Nephron (organoid): Measurements from ENCODE around the gene TUBA4B.

ENCODE experiments used
- H3K27ac Mint-ChIP-seq, 3 experiments: 2 replicates each; pipeline ENCODE4 v1.8.0; 2020; ENCODE audit warnings: mixed read lengths in 3 of 3, mild to moderate bottlenecking in 2 of 3, moderate library complexity in 1 of 3
- H3K27me3 Mint-ChIP-seq: 2 replicates; pipeline ENCODE4 v1.8.0; 2021; ENCODE audit warnings: low read depth, mild to moderate bottlenecking, moderate library complexity, mixed read lengths
- H3K36me3 Mint-ChIP-seq: 2 replicates; pipeline ENCODE4 v1.8.0; 2020; ENCODE audit warnings: low read depth, mixed read lengths
- H3K4me1 Mint-ChIP-seq: 2 replicates; pipeline ENCODE4 v1.8.0; 2020; ENCODE audit warnings: mixed read lengths
- H3K4me3 Mint-ChIP-seq, 3 experiments: 2 replicates each; pipeline ENCODE4 v1.8.0; 2020; ENCODE audit warnings: mild to moderate bottlenecking in 3 of 3, mixed read lengths in 3 of 3, moderate library complexity in 2 of 3
- H3K9me3 Mint-ChIP-seq: 2 replicates; pipeline ENCODE4 v1.8.0; 2020; ENCODE audit warnings: mixed read lengths
- TF ChIP-seq, protein P1 (sequence below), 3 experiments: fragments of 200-600 bp; sonication (generic); IDR thresholded peaks; one replicate each; pipeline ENCODE4 v1.5.0; 2021; ENCODE audit warnings: antibody characterized with exemption in 3 of 3; ENCODE audit not compliant: unreplicated experiment in 3 of 3

Gene TUBA4B

DNA sequence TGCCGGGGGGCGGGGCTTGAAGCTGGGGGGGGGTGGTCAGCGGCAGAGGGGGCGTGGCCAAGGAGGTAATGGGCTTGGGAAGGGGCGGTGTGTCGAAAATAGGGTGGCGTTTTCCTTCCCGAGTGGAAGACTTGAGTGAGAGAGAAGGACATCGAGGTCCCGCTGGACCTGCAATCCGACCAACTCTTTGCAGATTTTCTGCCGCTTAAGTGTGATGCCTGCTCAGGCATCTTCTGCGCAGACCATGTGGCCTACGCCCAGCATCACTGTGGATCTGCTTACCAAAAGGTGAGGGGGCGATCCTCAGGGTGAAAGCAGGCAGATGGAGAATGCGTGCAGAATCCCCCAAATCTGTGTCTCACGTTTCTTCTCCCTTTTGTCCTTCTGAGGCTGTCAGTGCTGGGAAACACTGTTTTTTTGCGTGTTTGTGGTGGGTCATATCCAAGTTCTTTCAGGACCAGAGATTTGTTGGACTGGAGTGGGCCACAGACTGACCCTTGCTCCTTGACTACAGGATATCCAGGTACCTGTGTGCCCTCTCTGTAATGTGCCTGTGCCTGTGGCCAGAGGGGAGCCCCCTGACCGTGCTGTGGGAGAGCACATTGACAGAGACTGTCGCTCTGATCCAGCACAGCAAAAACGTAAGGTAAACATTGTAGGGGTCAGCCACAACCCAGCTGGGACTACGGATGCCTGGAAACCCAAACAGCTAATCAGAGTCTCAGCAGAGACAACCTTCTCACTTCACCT is 45.7 kb upstream of the TUBA4B start:
- H3K27ac Mint-ChIP-seq: peak overlapping the region in 2 of 3 experiments; percentile 85 to 97

DNA sequence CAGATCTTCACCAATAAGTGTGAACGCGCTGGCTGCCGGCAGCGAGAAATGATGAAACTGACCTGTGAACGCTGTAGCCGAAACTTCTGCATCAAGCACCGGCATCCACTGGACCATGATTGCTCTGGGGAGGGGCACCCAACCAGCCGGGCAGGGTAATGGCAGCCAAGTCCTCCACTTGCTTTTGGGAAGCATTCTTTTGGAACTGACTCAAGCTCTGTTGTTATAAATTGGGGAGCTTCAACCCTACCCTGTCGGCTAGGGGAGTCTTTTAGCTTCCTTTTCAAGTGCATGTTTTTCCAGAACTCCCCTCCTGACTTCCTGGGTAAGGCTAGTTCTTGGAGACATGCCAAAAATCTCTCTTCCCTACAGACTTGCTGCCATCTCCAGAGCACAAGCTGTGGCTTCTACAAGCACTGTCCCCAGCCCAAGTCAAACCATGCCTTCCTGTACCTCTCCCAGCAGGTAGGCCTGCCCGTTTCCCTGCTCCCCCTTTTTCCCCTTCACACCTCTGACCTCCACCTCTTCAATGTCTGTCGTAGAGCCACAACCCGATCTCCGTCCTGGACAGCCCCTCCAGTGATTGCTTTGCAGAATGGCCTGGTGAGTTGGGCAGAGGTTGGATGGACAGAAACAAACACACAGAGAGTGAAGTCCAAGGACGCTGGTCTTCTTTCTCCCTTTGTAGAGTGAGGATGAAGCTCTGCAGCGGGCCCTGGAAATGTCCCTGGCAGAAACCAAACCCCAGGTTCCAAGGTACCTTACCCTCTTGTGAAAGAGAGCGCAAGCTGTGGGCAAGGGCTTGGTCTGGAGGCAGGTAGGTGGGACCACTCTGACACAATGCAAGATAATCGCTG is 44.9 kb upstream of the TUBA4B start:
- H3K27ac Mint-ChIP-seq: peak overlapping the region; percentile 62 to 97 (median 85)
- peaks cover 31% of the 10 kb centered on the region for H3K36me3 Mint-ChIP-seq
- H3K4me3 Mint-ChIP-seq: peak overlapping the region; percentile 83 to 97 (median 92)
- H3K27me3 Mint-ChIP-seq: peaks cover 5% of the 10 kb centered on the region
- no peaks in the 10 kb centered on the region for H3K9me3 Mint-ChIP-seq
- H3K4me1 Mint-ChIP-seq: peaks cover 23% of the 10 kb centered on the region
- TF ChIP-seq, protein P1, sequence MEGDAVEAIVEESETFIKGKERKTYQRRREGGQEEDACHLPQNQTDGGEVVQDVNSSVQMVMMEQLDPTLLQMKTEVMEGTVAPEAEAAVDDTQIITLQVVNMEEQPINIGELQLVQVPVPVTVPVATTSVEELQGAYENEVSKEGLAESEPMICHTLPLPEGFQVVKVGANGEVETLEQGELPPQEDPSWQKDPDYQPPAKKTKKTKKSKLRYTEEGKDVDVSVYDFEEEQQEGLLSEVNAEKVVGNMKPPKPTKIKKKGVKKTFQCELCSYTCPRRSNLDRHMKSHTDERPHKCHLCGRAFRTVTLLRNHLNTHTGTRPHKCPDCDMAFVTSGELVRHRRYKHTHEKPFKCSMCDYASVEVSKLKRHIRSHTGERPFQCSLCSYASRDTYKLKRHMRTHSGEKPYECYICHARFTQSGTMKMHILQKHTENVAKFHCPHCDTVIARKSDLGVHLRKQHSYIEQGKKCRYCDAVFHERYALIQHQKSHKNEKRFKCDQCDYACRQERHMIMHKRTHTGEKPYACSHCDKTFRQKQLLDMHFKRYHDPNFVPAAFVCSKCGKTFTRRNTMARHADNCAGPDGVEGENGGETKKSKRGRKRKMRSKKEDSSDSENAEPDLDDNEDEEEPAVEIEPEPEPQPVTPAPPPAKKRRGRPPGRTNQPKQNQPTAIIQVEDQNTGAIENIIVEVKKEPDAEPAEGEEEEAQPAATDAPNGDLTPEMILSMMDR (IDR thresholded peaks at IDR 0.05; ENCODE audit: unreplicated experiment in 3 of 3): no peak

More for the DNA sequence above, 45.7 kb upstream of the TUBA4B start:
- TF ChIP-seq, protein P1 (IDR thresholded peaks at IDR 0.05; ENCODE audit: unreplicated experiment in 3 of 3): no peak
- Mint-ChIP-seq H3K4me1 (peaks cover 23% of the 10 kb centered on the region), H3K4me3 (peak overlapping the region; percentile 83 to 97 (median 92)), H3K36me3 (peaks cover 27% of the 10 kb centered on the region), H3K27me3 (peaks cover 7% of the 10 kb centered on the region), H3K9me3 (no peaks in the 10 kb centered on the region)

DNA sequence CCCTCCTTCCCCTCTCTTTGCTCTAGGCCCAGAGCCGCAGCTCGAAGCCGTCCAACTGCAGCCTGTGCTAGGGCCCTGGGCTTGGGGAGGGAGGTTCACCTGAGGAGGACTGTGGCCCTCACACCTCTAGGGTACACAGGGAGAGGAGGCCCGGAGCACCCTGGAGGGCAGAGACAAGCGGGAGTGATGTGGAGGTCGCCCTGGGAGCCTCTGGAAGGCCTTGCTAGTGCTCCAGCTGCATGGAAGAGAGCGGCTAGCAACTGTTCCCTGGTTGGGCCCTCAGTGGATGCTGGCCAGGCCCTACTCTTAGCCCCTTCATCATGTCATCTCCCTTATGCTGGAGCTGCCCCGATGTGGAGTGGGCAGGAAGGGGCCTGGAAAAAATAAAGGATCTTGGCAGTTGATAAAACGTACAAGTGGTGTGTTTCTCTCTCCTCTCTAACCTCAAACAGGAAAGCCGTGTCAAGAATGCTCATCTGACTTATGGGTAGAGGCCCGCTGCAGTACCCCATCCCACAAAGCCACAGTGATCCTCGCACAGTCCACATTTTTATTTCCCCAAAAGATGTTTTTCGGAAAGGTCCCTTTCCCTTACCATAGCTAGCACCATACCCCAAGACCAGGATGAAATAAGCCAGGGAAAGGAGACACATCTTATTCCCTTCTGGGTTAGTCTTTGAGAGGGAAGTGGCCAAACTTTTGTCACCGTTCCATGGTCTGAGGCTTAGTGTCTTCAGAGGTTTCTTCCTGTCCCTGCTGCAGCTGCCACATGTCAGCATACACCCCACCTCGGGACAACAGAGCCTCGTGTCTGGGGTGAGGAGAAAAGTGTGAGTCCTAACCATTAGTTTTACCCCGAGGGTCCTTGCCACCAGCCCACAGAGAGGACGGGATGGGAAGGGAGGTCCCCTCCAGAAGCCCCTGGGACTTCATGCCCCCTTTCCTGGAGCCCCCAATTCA is 43.5 kb upstream of the TUBA4B start:
- Mint-ChIP-seq H3K27ac (no peak overlapping the region), H3K36me3 (peaks cover 41% of the 10 kb centered on the region), H3K27me3 (no peaks in the 10 kb centered on the region), H3K9me3 (no peaks in the 10 kb centered on the region), H3K4me3 (peak overlapping the region; percentile 54 to 97 (median 83)), H3K4me1 (peaks cover 23% of the 10 kb centered on the region)
- TF ChIP-seq, protein P1 (IDR thresholded peaks at IDR 0.05; ENCODE audit: unreplicated experiment in 3 of 3): no peak

DNA sequence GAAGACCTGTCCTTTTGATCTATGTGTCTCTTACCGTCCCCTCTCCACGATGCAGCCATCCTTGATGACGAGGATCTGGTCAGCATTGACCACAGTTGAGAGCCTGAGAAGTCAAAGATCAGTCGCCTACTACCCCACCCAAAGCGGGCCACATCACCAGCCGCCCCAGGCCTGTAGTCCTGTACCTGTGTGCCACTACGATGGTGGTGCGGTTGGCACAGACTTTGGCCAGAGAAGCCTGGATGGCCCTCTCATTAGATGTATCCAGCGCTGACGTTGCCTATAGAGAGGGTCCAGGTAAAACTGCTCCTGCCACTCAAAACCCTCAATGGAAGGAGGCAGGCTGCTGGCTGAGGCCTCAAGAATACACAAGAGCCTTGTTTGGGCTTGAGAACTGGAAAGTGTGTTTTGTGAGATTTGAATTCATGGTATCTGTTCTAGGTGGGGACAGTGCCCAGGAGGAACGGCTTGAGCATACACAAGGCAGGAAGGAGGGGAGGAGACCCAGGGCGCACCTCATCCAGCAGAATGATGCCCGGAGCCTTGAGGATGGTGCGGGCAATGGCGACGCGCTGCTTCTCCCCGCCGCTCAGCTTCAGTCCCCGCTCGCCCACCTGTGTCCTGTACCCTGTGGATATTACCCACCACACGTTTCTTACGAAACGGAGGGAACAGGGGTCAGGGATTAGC is 42.7 kb upstream of the TUBA4B start:
- no peak overlapping the region for H3K27ac Mint-ChIP-seq
- H3K4me1 Mint-ChIP-seq: peaks cover 28% of the 10 kb centered on the region
- peak overlapping the region in 2 of 3 experiments; percentile 23 to 28 for H3K4me3 Mint-ChIP-seq
- H3K36me3 Mint-ChIP-seq: peaks cover 44% of the 10 kb centered on the region
- TF ChIP-seq, protein P1 (IDR thresholded peaks at IDR 0.05; ENCODE audit: unreplicated experiment in 3 of 3): no peak
- no peaks in the 10 kb centered on the region for H3K27me3 Mint-ChIP-seq
- H3K9me3 Mint-ChIP-seq: no peaks in the 10 kb centered on the region

DNA sequence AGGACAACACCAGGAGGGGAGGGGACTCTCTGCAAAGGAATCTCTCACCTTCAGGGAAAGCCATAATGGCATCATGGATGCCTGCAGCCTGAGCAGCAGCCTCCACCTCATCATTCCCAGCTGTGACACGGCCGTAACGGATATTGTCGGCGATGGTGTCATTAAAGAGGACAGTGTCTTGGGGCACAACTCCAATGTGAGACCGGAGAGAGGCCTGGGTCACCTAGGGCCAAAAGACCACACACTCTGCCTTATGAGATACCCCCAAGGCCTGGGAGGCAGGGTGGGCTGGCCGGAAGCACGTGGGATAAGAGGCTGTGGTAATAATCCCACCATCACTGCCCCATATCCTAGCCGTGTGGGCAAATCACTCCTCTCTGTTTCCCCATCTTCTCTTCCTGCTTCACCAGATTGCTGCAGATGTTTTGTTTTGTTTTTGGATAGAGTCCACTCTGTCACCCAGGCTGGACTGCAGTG is 42.1 kb upstream of the TUBA4B start:
- Mint-ChIP-seq H3K4me1 (peaks cover 28% of the 10 kb centered on the region), H3K27ac (no peak overlapping the region), H3K27me3 (no peaks in the 10 kb centered on the region), H3K9me3 (no peaks in the 10 kb centered on the region), H3K4me3 (peak overlapping the region in 1 of 3 experiments; percentile 64), H3K36me3 (peaks cover 44% of the 10 kb centered on the region)
- TF ChIP-seq, protein P1 (IDR thresholded peaks at IDR 0.05; ENCODE audit: unreplicated experiment in 3 of 3): no peak
